Body of pancreas (tissue), 4 donors: Measurements from ENCODE around the gene LGI1. TPM values are rescaled to one million over a fixed set of nuclear protein-coding genes. Genes with fewer than 3 reads are reported as not detected.

Experiments
- ATAC-seq: fragments of 150-250 bp; one replicate; pipeline ENCODE4 v1.9.1; 2016
- DNase-seq, 4 donors: peaks; one replicate each; pipeline ENCODE4 v3.0.0-alpha.2; 2019
- H3K27ac ChIP-seq, 4 donors: fragments of 200-600 bp; sonication (generic); 1 replicate in 3 of 4; 2 replicates in 1 of 4; pipeline versions ENCODE4 v1.5.1 to v1.6.1; 2016 to 2019; ENCODE audit warnings: mild to moderate bottlenecking in 1 of 4, mixed read lengths in 1 of 4, moderate library complexity in 1 of 4
- H3K27me3 ChIP-seq, 2 donors: fragments of 200-600 bp; sonication (generic); one replicate each; pipeline ENCODE4 v1.6.0; 2016; ENCODE audit warnings: mild to moderate bottlenecking in 1 of 2
- H3K36me3 ChIP-seq, 2 donors: fragments of 200-600 bp; sonication (generic); replicated peaks in 1 of 2; 2 replicates each; pipeline ENCODE4 v1.5.1; 2016; ENCODE audit warnings: low read depth in 2 of 2; ENCODE audit not compliant: insufficient read depth in 1 of 2
- H3K4me1 ChIP-seq: fragments of 200-600 bp; sonication (generic); one replicate; pipeline ENCODE4 v1.6.0; 2016
- H3K4me3 ChIP-seq, 2 donors: fragments of 200-600 bp; sonication (generic); 1 replicate in 1 of 2; 2 replicates in 1 of 2; pipeline ENCODE4 v1.5.1; 2016 to 2019
- H3K9me3 ChIP-seq, 3 donors: fragments of 200-600 bp; sonication (generic); 1 replicate in 2 of 3; 2 replicates in 1 of 3; pipeline ENCODE4 v1.5.1; 2016
- CTCF ChIP-seq, 7 experiments: fragments of 450-650 bp in 4 of 7; fragments of 200-600 bp in 3 of 7; sonication (generic) in 3 of 7; IDR thresholded peaks; one replicate each; pipeline ENCODE4 v1.5.1; 2016 to 2019; ENCODE audit warnings: antibody characterized with exemption in 7 of 7
- POLR2A ChIP-seq, 3 donors: fragments of 450-650 bp; IDR thresholded peaks; one replicate each; pipeline ENCODE4 v1.6.1; 2016; ENCODE audit warnings: antibody characterized with exemption in 3 of 3, mild to moderate bottlenecking in 2 of 3
- WGBS, 2 donors: methylation state at CpG; one replicate each; pipeline ENCODE4 v1.1.5; 2017; 5-methylcytosine and 5-hydroxymethylcytosine counted together
- intact Hi-C: fragments of 100-400 bp; cut with DNase I; formaldehyde crosslinking; loops from one replicate; pipeline ENCODE4 v1.15.1; 2023
- total RNA-seq, 2 donors: library from RNA; depleted of rRNA; stranded (reverse); fragments of >200 nt; gene quantifications; one replicate each; pipeline ENCODE4 v1.1.0, GENCODE V29; 2016

Gene LGI1
- not detected for total RNA-seq

DNA sequence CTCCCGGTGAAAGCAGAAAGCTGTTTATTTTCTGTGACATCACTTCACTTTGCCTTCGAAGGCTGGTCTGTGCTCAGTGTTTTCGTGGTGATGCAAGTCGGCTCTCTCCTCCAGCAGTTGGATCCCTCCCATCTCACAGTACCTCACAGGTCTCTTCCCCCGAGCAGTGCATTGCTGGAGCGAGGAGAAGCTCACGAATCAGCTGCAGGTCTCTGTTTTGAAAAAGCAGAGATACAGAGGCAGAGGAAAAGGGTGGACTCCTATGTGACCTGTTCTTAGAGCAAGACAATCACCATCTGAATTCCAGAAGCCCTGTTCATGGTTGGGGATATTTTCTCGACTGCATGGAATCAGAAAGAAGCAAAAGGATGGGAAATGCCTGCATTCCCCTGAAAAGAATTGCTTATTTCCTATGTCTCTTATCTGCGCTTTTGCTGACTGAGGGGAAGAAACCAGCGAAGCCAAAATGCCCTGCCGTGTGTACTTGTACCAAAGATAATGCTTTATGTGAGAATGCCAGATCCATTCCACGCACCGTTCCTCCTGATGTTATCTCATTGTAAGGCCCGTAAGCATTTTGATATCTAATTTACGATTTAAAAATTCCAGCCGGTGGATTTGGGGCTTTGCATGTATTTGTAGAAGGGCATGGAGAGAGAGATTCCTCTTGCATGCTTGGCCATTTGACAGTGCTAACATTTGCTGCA is at the start of gene LGI1:
Gene LGI1, plus strand, starts transcription at position 136 of the 707 bp plus-strand sequence. Its CDS starts 209 bp downstream, at position 345.
- TF ChIP-seq CTCF (IDR thresholded peaks at IDR 0.05) (no peak), POLR2A (IDR thresholded peaks at IDR 0.05) (no peak)
- WGBS, 2 donors, result 29 to 34% methylated on average over 16 of the region's 16 CpGs
- H3K9me3 ChIP-seq, result no peaks in the 10 kb centered on the region
- DNase-seq (no peak), ATAC-seq (no peak)
- H3K27ac ChIP-seq, result no peak within 1 kb of the TSS
- peaks cover 1% of the 10 kb centered on the region for H3K4me1 ChIP-seq
- intact Hi-C loops, result no loop called here
- no peaks in the 10 kb centered on the region for H3K27me3 ChIP-seq
- no peaks in the 10 kb centered on the region for H3K36me3 ChIP-seq
- no peak within 1 kb of the TSS for H3K4me3 ChIP-seq

GRCh38 chr10:93710333-93710909 is 47.3 kb upstream of the LGI1 start:
- H3K27me3 ChIP-seq, result no peaks in the 10 kb centered on the region
- no peak overlapping the region for H3K27ac ChIP-seq
- intact Hi-C loops, result no loop called here
- H3K4me3 ChIP-seq, result no peak overlapping the region
- 52 to 60% methylated on average over 5 of the region's 5 CpGs for WGBS, 2 donors
- DNase-seq, result no peak
- no peak for ATAC-seq
- no peaks in the 10 kb centered on the region for H3K4me1 ChIP-seq
- no peaks in the 10 kb centered on the region for H3K36me3 ChIP-seq
- no peaks in the 10 kb centered on the region for H3K9me3 ChIP-seq
- no peak for TF ChIP-seq POLR2A (IDR thresholded peaks at IDR 0.05)
- TF ChIP-seq CTCF (IDR thresholded peaks at IDR 0.05), result no peak

DNA sequence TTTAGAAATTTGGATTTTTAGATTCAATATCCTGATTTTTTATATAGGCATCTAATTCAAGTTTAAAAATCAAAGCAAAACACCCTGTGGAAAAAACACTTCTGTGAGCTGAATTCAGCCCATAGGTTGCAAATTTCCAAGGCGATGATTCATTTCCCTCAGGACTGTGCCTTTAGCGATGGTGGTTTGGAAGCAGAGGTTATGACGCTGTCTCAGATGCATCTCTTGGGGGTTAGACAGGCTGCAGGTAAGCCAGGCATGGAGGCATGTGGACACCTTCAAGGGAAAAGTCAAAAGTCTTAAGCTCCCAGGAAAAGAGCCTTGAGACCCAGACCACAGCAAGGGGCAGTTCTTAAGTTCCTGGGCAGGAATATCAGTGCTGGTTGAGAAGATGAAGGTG is 45.8 kb upstream of the LGI1 start:
- no peaks in the 10 kb centered on the region for H3K9me3 ChIP-seq

GRCh38 chr10:93712593-93712992 is 45.1 kb upstream of the LGI1 start:
- no peaks in the 10 kb centered on the region for H3K9me3 ChIP-seq
- no peaks in the 10 kb centered on the region for H3K27me3 ChIP-seq
- H3K4me1 ChIP-seq, result no peaks in the 10 kb centered on the region
- TF ChIP-seq POLR2A (IDR thresholded peaks at IDR 0.05) (no peak), CTCF (IDR thresholded peaks at IDR 0.05) (no peak)
- DNase-seq (no peak), ATAC-seq (no peak)
- 56 to 78% methylated on average over 2 of the region's 2 CpGs for WGBS, 2 donors
- intact Hi-C loops, result no loop called here
- no peaks in the 10 kb centered on the region for H3K36me3 ChIP-seq
- no peak overlapping the region for H3K27ac ChIP-seq
- no peak overlapping the region for H3K4me3 ChIP-seq

More for the DNA sequence above, 45.8 kb upstream of the LGI1 start:
- 56 to 67% methylated on average over 3 of the region's 3 CpGs for WGBS, 2 donors
- DNase-seq (no peak), ATAC-seq (no peak)
- no peaks in the 10 kb centered on the region for H3K4me1 ChIP-seq
- intact Hi-C loops, result no loop called here
- no peaks in the 10 kb centered on the region for H3K36me3 ChIP-seq
- TF ChIP-seq CTCF (IDR thresholded peaks at IDR 0.05) (no peak), POLR2A (IDR thresholded peaks at IDR 0.05) (no peak)
- no peaks in the 10 kb centered on the region for H3K27me3 ChIP-seq
- no peak overlapping the region for H3K27ac ChIP-seq
- H3K4me3 ChIP-seq, result no peak overlapping the region

DNA sequence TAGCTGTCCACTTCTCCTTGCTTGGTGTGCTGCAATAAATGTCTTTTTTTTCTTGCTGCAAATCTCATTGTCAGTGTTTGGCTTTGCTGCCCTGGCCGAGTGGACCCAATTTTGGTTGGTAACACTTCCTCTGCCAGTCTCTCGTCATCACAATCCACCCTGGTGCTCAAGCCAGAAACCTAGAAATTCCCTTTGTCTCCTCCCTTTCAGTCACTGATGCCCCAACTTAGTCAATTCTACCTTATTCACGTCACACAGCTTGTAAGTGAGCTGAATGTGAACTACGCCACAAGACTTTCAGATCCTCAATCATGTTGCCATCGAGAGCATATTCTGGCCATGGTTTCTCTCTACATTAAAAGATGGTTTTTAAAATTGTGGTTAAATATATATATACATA is 42.4 kb upstream of the LGI1 start:
- DNase-seq, result no peak
- Histone ChIP-seq H3K9me3 (no peaks in the 10 kb centered on the region), H3K4me1 (no peaks in the 10 kb centered on the region), H3K4me3 (no peak overlapping the region), H3K36me3 (no peaks in the 10 kb centered on the region), H3K27me3 (no peaks in the 10 kb centered on the region), H3K27ac (no peak overlapping the region)
- intact Hi-C loops, result no loop called here
- no peak for ATAC-seq
- TF ChIP-seq CTCF (IDR thresholded peaks at IDR 0.05), result no peak
- no peak for TF ChIP-seq POLR2A (IDR thresholded peaks at IDR 0.05)
- 61 to 65% methylated on average over 5 of the region's 5 CpGs for WGBS, 2 donors
